ENCODE measurements around the gene INCA1. TPM values are rescaled to one million over a fixed set of nuclear protein-coding genes. Genes with fewer than 3 reads are reported as not detected.
A peak's percentile ranks its signal among the peaks of the same experiment; 100 is the strongest.

The INCA1 gene
- polyA plus RNA-seq, 1 of the 3 experiments (the other 2 are of a cell fraction), result 1.2 TPM

DNA sequence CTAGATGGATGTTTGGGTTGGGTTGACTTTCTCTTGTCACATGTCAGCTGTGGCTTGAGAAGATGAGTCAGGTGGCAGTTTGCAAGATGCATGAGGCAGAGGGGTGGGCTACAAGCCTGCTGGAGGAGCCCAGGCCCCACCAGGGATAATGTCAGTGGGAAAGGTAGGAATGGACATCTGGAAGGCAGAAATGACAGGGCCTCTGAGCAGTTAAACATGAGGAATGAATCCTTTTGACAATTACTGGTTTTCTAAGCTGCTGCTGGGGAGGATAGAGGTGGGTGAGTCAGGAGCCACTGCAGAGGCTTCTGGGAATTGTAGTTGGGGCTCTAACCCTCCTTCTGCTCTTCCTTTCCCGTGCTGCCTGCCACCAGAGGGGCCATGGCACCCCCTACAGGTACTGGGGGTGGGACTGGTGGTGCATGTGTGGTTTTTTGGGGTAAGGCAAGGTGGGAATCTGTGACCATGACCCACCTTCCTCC lies 22.2 kb upstream of the INCA1 start:
- Histone ChIP-seq H3F3A (replicated peaks; ENCODE audit: insufficient read depth) (no peaks in the 10 kb centered on the region), H3K9ac (no peak overlapping the region), H3K4me2 (no peak overlapping the region), H3K27me3 (ENCODE audit: insufficient read depth) (no peaks in the 10 kb centered on the region), H3K27ac (ENCODE audit: low read depth in 2 of 2, low read length in 1 of 2) (no peak overlapping the region), H3K36me3 (replicated peaks in 1 of 2; ENCODE audit: control insufficient read depth in 1 of 2, insufficient read depth in 2 of 2, low read length in 1 of 2) (peaks cover 20 to 39% of the 10 kb centered on the region in 2 experiments), H3K4me3 (ENCODE audit: low read depth in 2 of 2, low read length in 1 of 2) (no peak overlapping the region), H3K4me1 (ENCODE audit: control insufficient read depth in 1 of 2, insufficient read depth in 2 of 2, low read depth in 1 of 2, low read length in 1 of 2) (no peaks in the 10 kb centered on the region), H4K20me1 (ENCODE audit: insufficient read depth) (no peaks in the 10 kb centered on the region), H3K79me2 (ENCODE audit: insufficient read depth) (no peaks in the 10 kb centered on the region), H3K9me3 (no peaks in the 10 kb centered on the region), H3K9me2 (no peaks in the 10 kb centered on the region), H2AFZ (ENCODE audit: low read depth) (no peak overlapping the region)
- TF ChIP-seq, protein P1, sequence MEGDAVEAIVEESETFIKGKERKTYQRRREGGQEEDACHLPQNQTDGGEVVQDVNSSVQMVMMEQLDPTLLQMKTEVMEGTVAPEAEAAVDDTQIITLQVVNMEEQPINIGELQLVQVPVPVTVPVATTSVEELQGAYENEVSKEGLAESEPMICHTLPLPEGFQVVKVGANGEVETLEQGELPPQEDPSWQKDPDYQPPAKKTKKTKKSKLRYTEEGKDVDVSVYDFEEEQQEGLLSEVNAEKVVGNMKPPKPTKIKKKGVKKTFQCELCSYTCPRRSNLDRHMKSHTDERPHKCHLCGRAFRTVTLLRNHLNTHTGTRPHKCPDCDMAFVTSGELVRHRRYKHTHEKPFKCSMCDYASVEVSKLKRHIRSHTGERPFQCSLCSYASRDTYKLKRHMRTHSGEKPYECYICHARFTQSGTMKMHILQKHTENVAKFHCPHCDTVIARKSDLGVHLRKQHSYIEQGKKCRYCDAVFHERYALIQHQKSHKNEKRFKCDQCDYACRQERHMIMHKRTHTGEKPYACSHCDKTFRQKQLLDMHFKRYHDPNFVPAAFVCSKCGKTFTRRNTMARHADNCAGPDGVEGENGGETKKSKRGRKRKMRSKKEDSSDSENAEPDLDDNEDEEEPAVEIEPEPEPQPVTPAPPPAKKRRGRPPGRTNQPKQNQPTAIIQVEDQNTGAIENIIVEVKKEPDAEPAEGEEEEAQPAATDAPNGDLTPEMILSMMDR (IDR thresholded peaks at IDR 0.05), result peak; percentile 12; the same call in 1 of the 2 replicates
- TF ChIP-seq RFX5 (IDR thresholded peaks at IDR 0.05; ENCODE audit: low read length) (no peak), RAD21 (IDR thresholded peaks at IDR 0.05; ENCODE audit: low read length) (peak; percentile 35; the same call in 1 of the 2 replicates), MEF2A (IDR thresholded peaks at IDR 0.05; ENCODE audit: borderline replicate concordance, low read depth) (no peak), TEAD4 (IDR thresholded peaks at IDR 0.05; ENCODE audit: borderline replicate concordance, insufficient read depth) (no peak)
- TF ChIP-seq, protein P2, sequence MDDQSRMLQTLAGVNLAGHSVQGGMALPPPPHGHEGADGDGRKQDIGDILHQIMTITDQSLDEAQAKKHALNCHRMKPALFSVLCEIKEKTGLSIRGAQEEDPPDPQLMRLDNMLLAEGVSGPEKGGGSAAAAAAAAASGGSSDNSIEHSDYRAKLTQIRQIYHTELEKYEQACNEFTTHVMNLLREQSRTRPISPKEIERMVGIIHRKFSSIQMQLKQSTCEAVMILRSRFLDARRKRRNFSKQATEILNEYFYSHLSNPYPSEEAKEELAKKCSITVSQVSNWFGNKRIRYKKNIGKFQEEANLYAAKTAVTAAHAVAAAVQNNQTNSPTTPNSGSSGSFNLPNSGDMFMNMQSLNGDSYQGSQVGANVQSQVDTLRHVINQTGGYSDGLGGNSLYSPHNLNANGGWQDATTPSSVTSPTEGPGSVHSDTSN (IDR thresholded peaks at IDR 0.05), result no peak
- DNase-seq, result peak; percentile 54
- ChIA-PET POLR2A (no interaction called here), CTCF (interaction anchor here (1.0 to 2.3 kb wide), 4 partner anchors 12 to 110 kb away, joined by 3 to 7 read pairs (median 4); no protein-coding TSS in a partner anchor)
- 20% methylated on average over 1 of the region's 1 CpG for WGBS (ENCODE audit: low lambda C conversion rate)

DNA sequence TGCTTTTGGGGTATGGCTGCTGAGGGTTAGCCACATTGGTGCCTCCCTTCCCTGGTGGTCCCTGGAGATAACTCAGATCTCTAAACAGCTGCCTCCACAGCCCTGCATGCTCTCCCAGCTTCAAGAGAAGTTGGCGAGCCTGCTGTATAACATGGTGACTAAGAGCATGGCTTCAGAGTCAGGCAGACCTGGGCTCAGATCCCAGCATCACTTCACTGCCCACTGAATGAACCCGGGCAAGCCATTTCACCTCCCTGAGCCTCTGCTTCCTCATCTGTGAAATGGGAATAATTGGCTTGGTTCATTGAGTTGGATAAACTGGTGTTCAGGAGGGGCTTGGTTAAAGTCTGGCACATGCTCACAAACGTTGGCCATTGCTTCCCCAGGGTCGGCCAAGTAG lies 17.0 kb upstream of the INCA1 start:
- ChIA-PET CTCF (no interaction called here), POLR2A (no interaction called here)
- no peaks in the 10 kb centered on the region for H3F3A ChIP-seq (replicated peaks; ENCODE audit: insufficient read depth)
- H3K4me2 ChIP-seq, result no peak overlapping the region
- H3K27me3 ChIP-seq (ENCODE audit: insufficient read depth), result no peaks in the 10 kb centered on the region
- no peaks in the 10 kb centered on the region for H3K9me3 ChIP-seq
- H4K20me1 ChIP-seq (ENCODE audit: insufficient read depth), result no peaks in the 10 kb centered on the region
- no peaks in the 10 kb centered on the region for H3K9me2 ChIP-seq
- no peak for DNase-seq
- H2AFZ ChIP-seq (ENCODE audit: low read depth), result no peak overlapping the region
- no peak overlapping the region for H3K27ac ChIP-seq (ENCODE audit: low read depth in 2 of 2, low read length in 1 of 2)
- no peak overlapping the region for H3K4me3 ChIP-seq (ENCODE audit: low read depth in 2 of 2, low read length in 1 of 2)
- no peak overlapping the region for H3K9ac ChIP-seq
- H3K36me3 ChIP-seq (replicated peaks in 1 of 2; ENCODE audit: control insufficient read depth in 1 of 2, insufficient read depth in 2 of 2, low read length in 1 of 2), result peaks cover 25 to 30% of the 10 kb centered on the region in 2 experiments
- H3K4me1 ChIP-seq (ENCODE audit: control insufficient read depth in 1 of 2, insufficient read depth in 2 of 2, low read depth in 1 of 2, low read length in 1 of 2), result no peaks in the 10 kb centered on the region
- 87% methylated on average over 4 of the region's 4 CpGs for WGBS (ENCODE audit: low lambda C conversion rate)
- no peaks in the 10 kb centered on the region for H3K79me2 ChIP-seq (ENCODE audit: insufficient read depth)
- TF ChIP-seq, protein P3, sequence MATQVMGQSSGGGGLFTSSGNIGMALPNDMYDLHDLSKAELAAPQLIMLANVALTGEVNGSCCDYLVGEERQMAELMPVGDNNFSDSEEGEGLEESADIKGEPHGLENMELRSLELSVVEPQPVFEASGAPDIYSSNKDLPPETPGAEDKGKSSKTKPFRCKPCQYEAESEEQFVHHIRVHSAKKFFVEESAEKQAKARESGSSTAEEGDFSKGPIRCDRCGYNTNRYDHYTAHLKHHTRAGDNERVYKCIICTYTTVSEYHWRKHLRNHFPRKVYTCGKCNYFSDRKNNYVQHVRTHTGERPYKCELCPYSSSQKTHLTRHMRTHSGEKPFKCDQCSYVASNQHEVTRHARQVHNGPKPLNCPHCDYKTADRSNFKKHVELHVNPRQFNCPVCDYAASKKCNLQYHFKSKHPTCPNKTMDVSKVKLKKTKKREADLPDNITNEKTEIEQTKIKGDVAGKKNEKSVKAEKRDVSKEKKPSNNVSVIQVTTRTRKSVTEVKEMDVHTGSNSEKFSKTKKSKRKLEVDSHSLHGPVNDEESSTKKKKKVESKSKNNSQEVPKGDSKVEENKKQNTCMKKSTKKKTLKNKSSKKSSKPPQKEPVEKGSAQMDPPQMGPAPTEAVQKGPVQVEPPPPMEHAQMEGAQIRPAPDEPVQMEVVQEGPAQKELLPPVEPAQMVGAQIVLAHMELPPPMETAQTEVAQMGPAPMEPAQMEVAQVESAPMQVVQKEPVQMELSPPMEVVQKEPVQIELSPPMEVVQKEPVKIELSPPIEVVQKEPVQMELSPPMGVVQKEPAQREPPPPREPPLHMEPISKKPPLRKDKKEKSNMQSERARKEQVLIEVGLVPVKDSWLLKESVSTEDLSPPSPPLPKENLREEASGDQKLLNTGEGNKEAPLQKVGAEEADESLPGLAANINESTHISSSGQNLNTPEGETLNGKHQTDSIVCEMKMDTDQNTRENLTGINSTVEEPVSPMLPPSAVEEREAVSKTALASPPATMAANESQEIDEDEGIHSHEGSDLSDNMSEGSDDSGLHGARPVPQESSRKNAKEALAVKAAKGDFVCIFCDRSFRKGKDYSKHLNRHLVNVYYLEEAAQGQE (IDR thresholded peaks at IDR 0.05; ENCODE audit: low read depth, low read length), result no peak
- TF ChIP-seq GABPA (IDR thresholded peaks at IDR 0.05; ENCODE audit: low read depth) (no peak), NRF1 (IDR thresholded peaks at IDR 0.05; ENCODE audit: low read depth, low read length) (no peak), FOXJ3 (CRISPR knock-in tag; IDR thresholded peaks at IDR 0.05) (no peak), ELF1 (IDR thresholded peaks at IDR 0.05) (no peak), FOSL2 (IDR thresholded peaks at IDR 0.05; ENCODE audit: borderline replicate concordance, low read depth) (no peak), NFIC (IDR thresholded peaks at IDR 0.05; ENCODE audit: borderline replicate concordance) (no peak), FOXM1 (IDR thresholded peaks at IDR 0.05; ENCODE audit: low read depth) (no peak)
- TF ChIP-seq, protein P4, sequence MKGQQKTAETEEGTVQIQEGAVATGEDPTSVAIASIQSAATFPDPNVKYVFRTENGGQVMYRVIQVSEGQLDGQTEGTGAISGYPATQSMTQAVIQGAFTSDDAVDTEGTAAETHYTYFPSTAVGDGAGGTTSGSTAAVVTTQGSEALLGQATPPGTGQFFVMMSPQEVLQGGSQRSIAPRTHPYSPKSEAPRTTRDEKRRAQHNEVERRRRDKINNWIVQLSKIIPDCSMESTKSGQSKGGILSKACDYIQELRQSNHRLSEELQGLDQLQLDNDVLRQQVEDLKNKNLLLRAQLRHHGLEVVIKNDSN (IDR thresholded peaks at IDR 0.05; ENCODE audit: borderline replicate concordance, low read depth), result no peak
- TF ChIP-seq, protein P2 (IDR thresholded peaks at IDR 0.05), result no peak
- TF ChIP-seq, protein P1 (IDR thresholded peaks at IDR 0.05), result no peak
- TF ChIP-seq, protein P5, sequence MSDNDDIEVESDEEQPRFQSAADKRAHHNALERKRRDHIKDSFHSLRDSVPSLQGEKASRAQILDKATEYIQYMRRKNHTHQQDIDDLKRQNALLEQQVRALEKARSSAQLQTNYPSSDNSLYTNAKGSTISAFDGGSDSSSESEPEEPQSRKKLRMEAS (IDR thresholded peaks at IDR 0.05; ENCODE audit: low read depth), result no peak
